Inferior parietal cortex (tissue), 1 donor: ENCODE data around the gene ICAM2.
"Not testable (repeated sequence)": the region's sequence is repeated elsewhere in the genome, so short reads cannot be mapped to it uniquely, and the experiment has no call there.

ENCODE experiments used
- DNase-seq: peaks from one replicate; pipeline ENCODE4 v3.0.0-alpha.2; 2016; ENCODE audit errors: extremely low spot score

ICAM2 gene

DNA sequence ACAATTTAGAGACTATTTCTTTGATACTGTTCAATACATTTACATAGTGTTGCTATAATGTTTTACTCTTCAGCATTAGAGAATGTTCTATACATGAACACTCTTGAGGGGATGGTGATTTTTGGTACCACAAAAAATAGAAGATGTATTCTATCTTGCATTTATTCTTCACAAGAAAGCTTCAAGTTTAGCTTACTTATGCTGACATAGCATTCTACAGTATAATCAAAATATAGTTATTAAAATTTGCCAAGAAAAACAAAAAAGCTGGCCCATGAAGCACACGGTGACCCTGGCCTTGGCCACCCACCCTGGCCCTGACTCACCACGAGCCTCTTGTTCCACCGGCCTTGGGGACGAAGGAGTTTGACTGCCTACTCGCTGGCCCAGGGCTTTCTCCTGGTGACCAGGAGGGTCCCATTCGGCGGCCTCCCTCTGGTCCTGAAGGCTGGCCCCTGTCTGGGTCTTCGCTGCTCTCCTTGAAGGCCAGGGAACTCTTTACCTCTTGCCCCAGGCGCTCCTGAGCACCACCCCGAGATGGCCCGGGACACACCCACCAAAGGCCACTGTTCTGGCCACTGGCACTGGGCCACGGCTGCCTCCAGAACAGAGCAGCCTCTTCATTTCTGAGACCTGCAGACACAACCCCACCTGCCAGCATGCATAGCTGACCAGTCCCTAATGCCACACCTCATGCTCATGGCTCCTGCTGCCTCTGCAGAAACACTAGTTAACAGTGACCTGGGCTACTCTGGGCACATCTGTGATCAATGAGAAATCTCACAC is 22.5 kb upstream of the ICAM2 start:
- no peak for DNase-seq

DNA sequence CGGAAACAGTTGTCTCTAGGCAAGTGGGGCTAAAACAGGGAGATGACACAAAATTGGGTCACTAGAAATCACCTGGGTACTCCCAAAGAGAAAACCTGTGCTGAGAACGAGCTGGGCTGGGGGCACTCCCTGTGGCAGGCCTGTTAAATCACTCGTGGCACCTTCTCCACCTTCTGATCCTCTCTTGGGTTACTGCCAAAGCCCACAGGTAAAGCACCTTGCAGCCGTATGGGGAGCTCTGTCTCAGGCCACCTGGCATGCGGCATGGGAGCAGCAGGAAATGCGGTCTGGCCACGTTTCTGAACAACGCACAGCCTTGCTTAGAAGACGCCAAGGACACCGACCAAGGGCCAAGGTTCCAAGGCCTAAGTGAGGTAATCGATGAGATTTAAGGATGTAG is 21.5 kb upstream of the ICAM2 start:
- DNase-seq: no peak

DNA sequence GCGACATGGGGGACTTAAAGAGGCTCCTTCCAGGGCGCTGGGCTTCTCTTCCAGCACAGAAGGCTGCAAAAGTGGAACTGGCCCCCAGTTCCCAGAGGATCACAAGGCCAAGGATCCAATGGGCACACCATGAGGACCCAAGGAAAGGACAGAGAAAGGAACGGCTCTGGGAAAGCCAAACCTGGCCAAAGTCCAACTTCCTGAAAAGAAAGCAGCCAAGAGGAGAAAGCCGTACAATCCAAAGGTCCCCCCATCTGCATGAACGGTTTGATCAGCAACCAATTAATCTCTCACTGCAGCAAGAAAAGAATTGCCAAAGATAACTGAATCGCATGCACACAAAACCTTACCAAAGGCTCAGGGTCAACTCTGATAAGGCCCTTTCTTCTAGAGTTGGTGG is 19.8 kb upstream of the ICAM2 start:
- DNase-seq: no peak

DNA sequence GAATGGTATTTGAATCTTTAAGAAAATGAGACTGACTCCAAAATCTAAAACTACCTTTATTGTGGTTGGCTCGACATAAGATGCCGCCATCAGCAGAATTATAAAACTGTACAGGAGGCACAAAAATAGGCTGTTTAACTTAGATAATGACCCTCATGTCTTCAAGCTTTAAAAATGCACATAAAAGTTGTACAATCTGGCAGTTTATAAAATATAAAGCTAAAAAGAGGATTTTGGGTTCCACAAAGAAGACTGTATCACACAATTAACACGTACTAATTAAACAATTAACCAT is 18.6 kb upstream of the ICAM2 start:
- no peak for DNase-seq

GRCh38 chr17:64038331-64039105 is 18.1 kb upstream of the ICAM2 start:
- no peak for DNase-seq

DNA sequence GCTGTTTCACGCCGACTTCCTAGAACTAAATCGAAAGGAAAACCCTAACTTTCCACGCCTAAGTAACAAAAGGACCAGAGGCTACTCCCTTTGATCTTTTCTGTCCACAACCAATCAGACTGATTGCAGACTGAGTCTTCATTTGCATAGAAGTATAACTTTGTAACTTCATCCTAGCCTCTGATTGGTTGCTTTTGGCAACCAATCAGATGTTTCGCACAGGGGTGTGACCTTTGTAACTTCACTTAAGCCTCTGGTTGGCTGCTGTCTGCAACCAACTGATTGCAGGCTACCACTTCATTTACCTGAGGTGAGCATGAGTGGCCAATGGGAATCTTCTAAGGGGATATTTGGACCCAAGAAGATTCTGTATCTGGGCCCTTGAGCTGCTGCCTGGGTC is 17.4 kb upstream of the ICAM2 start:
- DNase-seq: no peak

DNA sequence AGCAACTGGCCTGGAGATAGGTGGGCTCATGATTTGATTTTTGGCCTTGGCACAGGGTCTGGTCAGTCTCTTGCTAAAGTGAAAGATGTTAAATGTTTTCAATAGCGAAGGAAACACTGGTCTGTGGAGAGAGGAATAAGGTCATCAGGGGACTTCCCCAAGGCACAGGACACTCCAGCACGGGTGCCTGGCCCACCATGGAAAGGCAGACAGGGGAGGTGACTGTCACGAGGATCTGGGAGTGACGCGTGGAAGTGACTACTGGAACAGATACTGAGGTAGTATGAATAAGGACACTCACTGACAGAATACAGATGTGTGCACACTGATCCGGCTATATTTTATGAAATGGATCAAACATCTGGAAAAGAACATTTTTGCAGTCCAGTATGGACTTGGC is 16.7 kb upstream of the ICAM2 start:
- no peak for DNase-seq

DNA sequence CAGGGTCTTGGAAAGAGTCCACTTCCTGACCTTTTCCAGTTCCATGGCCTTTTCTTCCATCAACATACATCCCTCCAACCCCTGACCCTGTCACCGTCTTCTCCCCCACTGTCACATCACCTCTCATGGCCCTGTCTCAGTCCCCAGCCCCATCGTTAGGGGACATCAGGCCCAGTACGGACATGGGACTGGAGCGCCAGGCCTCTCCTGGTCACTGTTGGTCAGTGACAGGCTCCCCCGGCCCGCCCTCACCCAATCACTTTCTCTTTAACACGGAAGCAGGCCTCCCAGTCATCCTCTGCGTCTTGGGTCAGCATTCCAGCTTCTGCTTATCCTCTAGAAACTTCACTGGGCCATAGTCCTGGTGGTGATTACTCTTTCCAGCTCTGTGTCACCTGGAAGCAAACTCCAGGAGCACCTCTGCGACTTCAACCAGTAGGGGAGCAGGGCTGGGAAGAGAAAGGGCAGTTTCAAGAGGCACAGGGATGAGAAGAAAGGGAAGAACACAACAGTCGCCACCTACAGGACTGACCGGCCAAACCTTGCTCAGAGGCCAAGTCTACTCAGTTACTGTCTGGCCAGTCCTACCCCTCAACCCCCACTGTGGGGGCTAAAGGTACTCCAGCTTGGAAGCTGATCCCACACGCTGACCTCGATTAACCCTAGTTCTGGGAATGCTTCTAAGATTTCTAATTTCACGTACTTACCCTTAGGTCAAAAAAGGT is 15.9 kb upstream of the ICAM2 start:
- no peak for DNase-seq

DNA sequence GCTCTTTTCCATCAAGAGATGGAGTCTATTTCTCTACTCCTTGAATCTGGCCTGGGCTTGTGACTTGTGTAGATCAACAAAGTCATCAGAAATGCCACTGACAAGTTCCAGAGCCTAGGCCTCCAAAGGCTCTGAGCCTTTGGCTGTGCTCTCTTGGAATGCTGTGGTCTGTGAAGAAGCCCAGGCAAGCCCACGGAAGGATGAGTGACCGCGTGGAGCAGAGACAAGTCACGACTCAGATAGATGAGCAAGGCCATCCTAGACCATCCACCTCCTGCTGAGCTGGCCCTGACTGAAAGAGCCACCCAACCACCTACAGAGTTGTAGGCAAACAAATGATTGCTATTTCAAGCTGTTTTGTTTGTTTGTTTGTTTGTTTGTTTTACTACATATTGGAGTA is 11.6 kb upstream of the ICAM2 start:
- DNase-seq: no peak

DNA sequence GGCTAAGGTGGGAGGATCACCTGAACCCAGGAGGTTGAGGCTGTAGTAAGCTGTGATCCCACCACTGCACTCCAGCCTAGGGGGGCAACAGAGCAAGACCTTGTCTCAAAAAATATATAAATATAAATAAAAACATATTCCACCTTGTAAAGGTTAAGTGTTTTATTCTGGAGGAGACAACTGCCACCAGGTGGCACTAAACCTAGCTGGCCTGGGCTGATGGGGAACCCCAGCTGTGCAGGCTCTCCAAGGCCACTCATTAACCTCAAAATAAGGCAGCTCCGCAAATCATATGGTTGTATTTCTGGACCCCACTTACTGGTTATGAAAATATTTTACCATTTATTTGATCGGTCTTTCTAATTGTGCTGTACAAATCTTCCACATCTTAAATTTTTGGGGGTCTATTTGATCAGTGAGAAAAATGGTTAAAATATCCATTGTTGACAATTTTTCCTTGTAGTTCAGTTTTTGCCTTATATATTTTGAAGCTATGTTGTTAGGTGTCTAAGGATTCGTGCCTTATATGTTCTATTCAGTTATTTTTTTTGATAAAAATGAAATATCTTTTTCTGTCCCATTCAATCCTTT is 8.5 kb upstream of the ICAM2 start:
- DNase-seq: peak; percentile 75

- peak; percentile 65 for DNase-seq
Measured at GRCh38 chr17:64025732-64026294, 5.4 kb upstream of the ICAM2 start.

GRCh38 chr17:64024781-64025731 is 4.6 kb upstream of the ICAM2 start:
- DNase-seq: no peak

GRCh38 chr17:64024215-64024654 is 3.8 kb upstream of the ICAM2 start:
- DNase-seq: peak; percentile 9

DNA sequence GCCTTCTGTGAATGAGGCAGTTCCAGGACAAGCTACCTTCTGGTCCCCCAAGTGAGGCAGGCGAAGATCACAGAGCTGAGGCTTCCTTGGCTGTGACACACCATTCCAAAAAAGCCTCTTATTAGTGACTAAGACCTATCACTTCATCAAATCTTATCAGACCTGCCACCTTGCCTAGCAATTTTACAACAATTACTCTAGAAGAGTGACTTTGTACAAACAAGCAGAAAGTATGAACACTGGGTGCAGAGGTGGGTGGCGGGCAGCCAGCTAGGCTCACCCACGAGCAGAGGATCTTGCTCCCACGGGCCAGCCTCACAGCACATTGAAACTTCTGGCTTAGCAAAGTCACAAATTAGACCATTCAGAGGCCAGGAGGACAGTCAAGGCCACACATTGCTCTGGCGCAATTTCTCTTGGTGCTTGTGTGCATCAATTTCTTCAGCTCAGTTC is 2.2 kb upstream of the ICAM2 start:
- no peak for DNase-seq

DNA sequence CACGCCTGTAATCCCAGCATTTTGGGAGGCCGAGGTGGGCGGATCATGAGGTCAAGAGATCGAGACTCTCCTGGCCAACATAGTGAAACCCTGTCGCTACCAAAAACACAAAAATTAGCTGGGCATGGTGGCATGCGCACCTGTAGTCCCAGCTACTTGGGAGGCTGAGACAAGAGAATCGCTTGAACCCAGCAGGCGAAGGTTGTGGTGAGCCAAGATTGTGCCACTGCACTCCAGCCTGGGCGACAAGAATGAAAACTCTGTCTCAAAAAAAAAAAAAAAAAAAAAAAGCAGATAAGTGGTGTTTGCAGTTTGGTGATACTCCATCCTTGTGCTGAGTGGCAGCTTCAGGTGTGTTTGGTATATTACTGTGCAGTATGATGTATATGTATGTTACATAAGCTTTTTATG is 877 bp downstream of the ICAM2 start:
- DNase-seq: not testable (repeated sequence)

DNA sequence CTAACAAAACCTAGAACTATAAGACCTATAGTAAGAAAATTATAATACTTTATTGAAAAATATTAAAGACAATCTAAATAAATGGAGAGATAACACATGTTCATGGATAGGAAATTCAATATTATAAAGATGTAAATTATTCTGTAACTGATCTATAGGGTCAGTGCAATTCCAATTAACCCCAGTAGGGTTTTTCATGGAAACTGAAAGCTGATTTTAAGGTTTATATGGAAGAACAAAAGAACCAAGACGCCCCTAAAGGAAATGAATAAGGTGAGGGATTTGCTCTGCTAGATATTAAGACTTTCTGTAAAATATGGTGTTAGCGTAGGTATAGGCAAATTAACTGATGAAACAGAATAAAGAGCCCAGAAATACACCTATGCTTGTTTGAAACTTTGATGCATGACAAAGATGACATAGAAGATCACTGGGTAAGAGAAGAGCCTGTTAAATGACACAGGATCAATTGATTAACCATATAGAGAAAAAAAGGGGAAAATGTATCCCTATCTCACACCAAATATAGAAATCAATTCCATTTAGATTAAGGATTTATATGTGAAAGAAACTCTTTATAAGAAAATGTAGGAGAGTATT is 3.0 kb downstream of the ICAM2 start:
- DNase-seq: no peak

DNA sequence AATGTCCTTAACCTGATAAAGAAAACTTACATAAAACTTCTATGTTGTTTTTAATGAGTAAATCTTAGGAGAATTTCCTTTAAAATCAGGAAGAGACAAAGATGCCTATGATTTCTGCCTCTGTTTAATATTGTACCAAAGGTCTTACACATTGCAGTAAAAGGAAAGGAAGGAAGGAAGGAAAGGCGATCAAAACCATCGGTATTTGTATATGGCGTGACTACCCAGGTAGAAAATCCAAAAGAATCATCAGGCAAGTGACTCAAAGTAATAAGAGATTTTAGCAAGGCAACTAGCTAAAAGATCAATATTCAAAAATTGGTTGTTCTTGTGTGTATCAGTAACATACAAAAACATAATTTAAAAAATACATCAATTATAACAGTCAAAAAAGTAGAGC is 3.5 kb downstream of the ICAM2 start:
- no peak for DNase-seq

DNA sequence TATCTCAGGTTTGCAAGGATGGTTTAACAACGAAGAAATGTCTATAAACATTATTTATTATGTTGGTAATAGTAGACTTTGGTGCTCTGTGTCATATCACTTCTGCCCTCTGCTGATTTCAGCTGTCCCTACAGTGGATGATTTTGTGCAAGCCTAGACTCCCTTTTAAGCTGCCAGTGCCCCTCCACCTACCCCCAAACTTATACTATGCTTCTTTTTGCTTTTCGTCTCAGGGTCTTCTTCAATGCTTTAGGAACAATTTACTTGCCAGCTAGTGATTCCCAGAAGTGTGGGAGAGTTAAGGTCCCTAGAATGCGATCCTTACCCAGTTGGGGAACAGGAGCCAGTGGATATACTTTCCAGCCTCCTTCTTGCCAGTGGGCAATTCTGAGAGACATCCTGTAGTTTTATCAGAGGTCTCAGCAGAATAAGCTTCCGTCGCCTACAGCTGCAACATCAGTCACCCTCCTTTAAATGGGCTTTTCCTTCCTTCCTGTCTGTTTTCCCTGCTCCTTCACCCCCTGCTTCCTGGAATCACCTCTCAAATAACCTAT is 4.1 kb downstream of the ICAM2 start:
- DNase-seq: no peak

- no peak for DNase-seq
Measured at GRCh38 chr17:64015447-64015846, 5.0 kb downstream of the ICAM2 start.
